ENCODE data around the gene NUP43. TPM values are rescaled to one million over a fixed set of nuclear protein-coding genes. Genes with fewer than 3 reads are reported as not detected.
"Not testable (repeated sequence)": the region's sequence is repeated elsewhere in the genome, so short reads cannot be mapped to it uniquely, and the experiment has no call there.

Gene NUP43, protein sequence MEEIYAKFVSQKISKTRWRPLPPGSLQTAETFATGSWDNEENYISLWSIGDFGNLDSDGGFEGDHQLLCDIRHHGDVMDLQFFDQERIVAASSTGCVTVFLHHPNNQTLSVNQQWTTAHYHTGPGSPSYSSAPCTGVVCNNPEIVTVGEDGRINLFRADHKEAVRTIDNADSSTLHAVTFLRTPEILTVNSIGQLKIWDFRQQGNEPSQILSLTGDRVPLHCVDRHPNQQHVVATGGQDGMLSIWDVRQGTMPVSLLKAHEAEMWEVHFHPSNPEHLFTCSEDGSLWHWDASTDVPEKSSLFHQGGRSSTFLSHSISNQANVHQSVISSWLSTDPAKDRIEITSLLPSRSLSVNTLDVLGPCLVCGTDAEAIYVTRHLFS
- total RNA-seq (2014; rRNA removed; shearing (Covaris generic)) = 30.5 and 33.8 TPM in 2 replicates

DNA sequence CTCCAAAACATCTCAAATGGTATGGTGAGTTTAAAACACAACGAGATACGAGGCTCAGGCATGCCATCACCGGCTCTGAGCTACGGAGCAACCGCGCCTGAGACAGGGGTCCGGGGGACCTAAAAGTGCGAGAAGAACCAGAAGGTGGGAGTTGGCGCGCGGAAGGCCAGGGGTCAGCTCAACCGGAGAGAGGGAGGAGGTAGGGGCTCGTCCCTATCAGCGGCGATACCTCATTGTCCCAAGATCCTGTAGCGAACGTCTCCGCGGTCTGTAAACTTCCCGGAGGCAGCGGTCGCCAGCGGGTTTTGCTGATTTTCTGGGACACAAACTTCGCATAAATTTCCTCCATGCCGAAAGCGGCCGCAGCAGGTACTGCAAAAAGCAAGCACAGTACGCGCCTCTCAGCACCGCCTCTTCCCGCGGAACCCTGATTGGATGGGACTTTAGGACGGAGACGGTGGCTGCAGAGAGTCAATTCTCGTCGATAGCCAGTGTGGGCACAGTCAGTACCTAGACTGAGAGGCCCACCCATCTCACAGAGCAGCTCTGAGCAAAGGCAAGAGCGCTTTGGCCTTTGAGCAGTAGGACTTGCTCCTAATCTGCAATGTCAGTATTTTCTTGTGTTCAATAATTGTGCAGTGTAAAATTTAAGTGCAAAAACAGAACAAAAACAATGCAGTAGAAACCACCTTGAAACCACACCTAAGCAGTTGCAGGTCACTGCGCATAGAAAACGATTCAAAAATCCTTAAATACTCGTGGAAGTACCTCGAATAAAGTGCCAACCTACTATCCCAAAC is at the start of gene NUP43:
NUP43 (minus strand) TSS at position 383 of the 800 bp plus-strand sequence; CDS start at position 349, 34 bp downstream.
- in situ Hi-C loops (cut with HindIII; ENCODE audit: low sequenced_read_pairs) = no loop called here
- DNase-seq (ENCODE audit: low spot score) = peak; percentile 95

DNA sequence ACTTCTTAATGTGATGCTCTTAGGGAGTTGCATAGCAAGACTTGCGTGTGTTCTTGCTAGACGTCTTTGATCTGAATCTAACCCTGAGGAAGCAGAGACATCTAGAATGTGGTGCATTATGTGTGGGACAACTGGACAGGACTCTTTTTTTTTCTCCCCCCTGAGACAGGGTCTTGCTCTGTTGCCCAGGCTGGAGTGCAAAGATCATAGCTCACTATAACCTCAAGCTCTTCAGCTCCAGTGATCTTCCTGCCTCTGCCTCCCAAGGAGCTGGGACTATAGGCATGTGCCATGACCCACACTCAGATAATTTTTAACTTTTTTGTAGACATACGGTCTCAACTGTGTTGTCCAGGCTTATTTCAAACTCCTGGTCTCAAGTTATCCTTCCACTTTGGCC is 37.2 kb upstream of the NUP43 start:
- in situ Hi-C loops (cut with HindIII; ENCODE audit: low sequenced_read_pairs) = no loop called here
- no peak for DNase-seq (ENCODE audit: low spot score)

DNA sequence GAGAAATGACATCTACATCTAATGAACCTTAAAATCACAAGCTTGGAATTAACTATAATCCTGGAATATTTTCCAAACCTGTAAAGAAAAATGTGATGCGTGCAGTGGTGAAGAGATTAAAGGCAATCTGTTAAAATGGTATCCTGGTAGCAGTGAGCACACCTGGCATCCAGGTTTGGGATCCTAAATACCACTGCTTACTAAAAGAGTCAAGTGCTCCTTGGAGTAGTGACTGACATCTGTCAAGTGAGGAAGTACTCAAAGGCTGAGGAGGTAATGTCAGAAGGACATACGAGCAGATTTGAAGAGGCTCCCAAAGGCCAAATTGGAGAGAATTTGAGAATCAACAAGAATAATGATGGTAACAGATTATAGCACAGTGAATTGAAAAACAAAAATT is 36.0 kb upstream of the NUP43 start:
- in situ Hi-C loops (cut with HindIII; ENCODE audit: low sequenced_read_pairs) = no loop called here
- DNase-seq (ENCODE audit: low spot score) = no peak

DNA sequence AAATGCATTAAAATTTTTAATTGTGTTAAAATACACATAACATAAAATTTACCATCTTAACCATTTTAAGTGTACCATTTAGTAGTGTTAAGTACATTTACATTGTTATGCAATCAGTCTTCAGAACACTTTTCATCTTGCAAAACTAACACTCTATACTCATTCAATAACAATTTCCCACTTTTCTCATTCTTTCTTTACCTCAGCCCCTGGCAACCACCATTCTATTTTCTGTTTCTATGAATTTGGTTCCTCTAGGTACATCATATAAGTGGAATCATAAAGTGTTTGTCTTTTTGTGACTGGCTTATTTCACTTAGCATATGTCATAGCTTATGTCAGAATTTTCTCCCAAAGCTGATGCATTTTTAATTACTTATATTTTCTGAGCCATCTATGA is 35.4 kb upstream of the NUP43 start:
- in situ Hi-C loops (cut with HindIII; ENCODE audit: low sequenced_read_pairs) = no loop called here
- no peak for DNase-seq (ENCODE audit: low spot score)

DNA sequence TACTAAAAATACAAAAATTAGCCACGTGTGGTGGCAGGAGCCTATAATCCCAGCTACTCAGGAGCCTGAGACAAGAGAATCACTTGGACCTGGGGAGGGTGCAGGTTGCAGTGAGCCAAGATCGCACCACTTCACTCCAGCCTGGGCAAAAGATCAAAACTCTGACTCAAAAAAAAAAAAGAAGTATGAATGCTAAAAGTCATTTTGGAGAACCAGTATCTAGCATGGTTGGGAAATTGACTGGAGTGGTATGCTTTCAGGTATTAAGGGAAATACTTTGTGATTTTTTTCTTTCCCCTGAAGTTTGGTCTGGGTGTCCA is 33.3 kb upstream of the NUP43 start:
- DNase-seq (ENCODE audit: low spot score) = no peak
- in situ Hi-C loops (cut with HindIII; ENCODE audit: low sequenced_read_pairs) = no loop called here

DNA sequence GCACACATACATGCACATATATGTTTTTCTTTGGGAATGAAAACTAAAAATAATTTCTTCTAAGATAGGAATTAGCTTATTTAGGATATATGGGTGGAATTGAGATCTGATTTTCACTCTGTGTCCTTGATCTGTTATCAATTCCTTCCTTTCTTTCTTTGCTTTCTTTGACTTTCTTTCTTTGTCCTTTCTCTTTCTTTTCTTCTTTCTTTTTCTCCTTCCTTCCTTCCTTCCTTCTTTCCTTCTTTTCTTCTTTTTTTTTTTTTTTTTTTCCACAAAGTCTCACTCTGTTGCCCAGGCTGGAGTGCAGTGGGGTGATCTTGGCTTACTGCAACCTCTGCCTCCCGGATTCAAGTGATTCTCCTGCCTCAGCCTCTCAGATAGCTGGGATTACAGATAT is 31.3 kb upstream of the NUP43 start:
- in situ Hi-C loops (cut with HindIII; ENCODE audit: low sequenced_read_pairs) = no loop called here
- DNase-seq (ENCODE audit: low spot score) = no peak

DNA sequence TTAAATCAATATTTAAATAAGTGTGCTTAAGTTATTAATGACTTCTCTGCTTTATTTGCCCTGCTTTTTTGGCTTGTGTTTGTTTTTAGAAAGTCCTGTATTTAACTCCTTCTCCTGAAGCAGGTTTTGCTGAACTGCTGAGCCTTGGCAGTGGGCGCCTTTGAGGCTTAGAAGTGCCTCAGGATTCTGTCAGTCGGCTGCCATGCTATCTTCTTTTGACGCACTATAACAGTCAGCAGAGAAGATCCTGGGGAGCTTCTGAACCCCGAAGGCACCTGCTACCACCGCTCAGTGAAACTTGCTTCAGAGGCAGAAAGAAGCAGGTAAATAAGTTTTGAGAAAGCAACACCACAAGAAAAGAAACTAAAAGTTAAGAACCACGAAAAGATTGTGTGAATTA is 25.6 kb upstream of the NUP43 start:
- no peak for DNase-seq (ENCODE audit: low spot score)
- in situ Hi-C loops (cut with HindIII; ENCODE audit: low sequenced_read_pairs) = no loop called here

DNA sequence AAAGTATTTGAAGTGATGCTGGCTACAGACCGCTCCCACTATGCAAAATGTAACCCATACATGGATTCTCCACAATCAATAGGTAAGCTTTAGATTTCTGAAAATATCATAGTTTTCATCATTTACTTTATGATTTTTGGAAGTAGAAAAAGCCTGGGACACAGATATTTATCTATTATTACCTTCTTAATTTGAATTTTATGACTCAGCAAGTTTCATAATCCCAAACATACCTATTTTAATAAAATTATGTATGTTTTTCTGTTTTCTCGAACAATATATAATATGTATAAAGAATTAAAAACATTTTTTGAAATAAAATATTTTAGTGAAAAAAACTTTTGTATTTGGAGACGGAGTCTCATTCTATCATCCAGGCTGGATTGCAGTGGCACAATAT is 24.9 kb upstream of the NUP43 start:
- no peak for DNase-seq (ENCODE audit: low spot score)
- in situ Hi-C loops (cut with HindIII; ENCODE audit: low sequenced_read_pairs) = no loop called here

DNA sequence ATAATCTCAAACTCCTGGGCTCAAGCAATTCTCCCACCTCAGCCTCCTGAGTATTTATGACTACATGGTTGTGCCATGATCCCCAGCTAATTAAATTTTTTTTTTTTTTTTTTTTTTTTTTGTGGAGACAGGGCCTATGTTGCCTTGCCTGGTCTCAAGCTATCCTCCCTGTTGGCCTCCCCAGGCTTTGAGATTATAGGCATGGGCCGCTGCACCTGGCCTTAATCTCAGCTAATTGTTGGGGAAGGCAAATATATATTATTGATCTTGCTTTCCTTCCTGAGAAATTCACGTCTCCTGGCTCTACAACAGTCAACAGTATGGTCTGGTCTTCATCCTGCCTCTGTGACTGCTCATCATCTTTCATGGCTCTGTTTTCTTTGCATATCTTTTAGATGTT is 23.3 kb upstream of the NUP43 start:
- in situ Hi-C loops (cut with HindIII; ENCODE audit: low sequenced_read_pairs) = no loop called here

DNA sequence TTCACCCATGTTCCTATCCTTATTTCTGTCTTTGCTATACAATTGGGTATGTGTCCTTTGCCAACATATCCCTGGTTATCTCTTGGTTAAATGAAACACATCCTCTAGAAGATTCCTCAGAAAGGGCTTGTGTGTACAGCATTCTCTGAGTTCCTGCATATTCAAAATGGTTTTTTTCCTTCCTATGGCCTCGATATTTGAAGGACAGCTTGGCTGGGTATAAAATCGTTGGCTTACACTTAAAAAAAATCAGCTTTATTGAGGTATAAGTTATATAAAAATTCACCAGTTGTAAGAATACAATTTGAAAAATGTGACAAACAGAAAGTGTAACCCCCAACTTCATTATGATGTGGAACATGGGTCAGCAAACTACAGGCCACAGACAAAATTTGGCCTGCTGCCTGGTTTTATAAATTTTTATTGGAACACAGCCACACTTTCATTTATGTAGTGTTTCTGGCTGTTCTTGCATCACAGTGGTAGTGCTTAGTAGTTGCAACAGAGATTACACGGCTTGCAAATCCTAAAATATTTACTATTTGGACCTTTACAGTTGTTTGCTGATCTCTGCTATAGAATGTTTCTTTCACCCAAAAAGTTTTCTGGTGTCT is 19.9 kb upstream of the NUP43 start:
- DNase-seq (ENCODE audit: low spot score) = no peak
- in situ Hi-C loops (cut with HindIII; ENCODE audit: low sequenced_read_pairs) = no loop called here

More for the DNA sequence above, 23.3 kb upstream of the NUP43 start:
- no peak for DNase-seq (ENCODE audit: low spot score)

DNA sequence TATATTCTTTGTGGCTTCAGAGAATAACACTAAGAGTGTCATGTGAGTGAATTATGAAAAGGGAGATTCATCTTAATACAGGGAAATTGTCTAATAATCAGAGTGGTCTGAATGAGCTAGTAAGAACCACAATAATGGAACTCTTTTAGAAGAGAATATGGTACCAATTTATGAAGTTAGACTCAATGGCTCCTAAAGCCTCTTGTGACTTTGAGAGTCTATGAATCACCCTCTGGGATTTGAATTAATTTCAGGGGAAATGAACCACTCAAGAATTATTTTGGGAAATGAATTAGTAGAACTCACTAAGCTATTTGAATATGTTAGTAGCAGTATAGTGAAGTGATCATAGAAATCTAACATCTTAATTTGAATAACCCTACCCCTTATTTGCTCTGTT is 17.5 kb upstream of the NUP43 start:
- in situ Hi-C loops (cut with HindIII; ENCODE audit: low sequenced_read_pairs) = no loop called here
- no peak for DNase-seq (ENCODE audit: low spot score)

DNA sequence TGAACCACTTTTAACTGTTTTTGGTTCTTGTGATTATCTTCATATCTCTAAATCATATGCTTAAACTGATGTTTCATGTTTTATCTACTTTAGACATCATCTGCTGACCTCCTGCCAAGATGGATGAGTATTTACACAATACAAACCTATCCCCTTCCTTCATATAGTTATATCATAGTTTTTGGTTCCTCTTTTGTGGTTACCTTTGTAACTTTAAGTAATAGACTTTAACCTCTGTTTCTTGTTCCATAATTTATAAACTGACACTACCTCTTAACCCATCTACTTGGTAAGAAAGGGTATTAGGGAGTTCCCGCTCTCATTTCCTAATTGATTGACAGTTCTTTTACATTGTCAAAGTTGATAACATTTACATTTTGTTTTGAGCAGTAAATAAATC is 15.1 kb upstream of the NUP43 start:
- DNase-seq (ENCODE audit: low spot score) = no peak
- in situ Hi-C loops (cut with HindIII; ENCODE audit: low sequenced_read_pairs) = no loop called here

DNA sequence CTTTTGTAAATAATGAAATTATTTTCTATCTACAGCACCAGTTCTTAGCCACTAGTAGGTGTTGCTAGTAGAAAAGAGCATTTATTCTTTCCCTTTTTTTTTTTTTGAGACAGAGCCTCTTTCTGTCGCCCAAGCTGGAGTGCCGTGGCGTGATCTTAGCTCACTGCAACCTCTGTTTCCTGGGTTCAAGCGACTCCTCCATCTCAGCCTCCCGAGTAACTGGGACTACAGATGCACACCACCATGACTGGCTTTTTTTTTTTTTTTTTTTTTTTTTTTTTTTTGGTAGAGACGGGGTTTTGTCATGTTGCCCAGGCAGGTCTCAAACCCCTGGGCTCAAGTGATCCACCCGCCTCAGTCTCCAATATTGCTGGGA is 9.9 kb upstream of the NUP43 start:
- no peak for DNase-seq (ENCODE audit: low spot score)
- in situ Hi-C loops (cut with HindIII; ENCODE audit: low sequenced_read_pairs) = no loop called here

DNA sequence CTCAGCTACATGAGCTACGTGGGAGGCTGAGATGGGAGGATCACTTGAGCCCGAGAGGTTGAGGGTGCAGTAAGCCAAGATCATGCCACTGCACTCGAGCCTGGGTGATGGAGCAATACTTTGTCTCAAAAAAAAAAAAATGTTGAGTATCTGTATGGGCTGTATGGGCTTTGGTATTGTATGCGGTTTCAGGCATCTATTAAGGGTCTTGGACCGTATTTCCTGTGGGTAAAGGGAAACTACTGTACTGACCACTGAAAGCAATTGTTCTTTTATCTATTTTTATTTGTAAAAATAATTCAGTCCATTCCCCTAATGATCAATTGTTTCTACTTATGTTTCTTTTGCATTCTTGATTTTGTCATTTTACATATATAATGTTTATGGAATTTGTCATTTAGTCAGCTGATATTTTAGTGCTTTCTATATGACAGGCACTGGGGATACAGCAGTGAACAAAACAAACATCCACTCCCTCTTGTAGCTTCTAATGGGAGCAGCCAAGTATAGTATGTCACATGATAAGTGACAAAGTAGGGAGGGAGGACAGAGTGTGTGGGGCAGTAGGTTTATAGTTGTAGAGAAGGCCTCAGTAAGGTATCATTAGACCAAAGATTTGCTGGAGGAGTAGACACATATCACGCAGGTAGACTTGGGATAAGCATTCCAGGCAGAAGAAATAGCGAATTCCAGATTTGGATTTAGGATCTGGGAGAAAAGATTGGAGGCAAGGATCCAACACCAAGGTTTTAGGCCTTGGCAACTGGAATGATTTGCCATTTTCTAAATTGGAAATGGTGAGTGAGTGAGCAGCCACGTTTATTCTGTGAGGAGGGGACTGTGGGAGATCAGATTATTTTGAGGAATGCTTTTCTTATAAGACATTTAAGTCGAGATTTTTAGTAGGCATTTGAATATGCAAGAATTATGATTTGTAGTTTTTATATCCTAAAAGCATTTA is 9.3 kb upstream of the NUP43 start:
- DNase-seq (ENCODE audit: low spot score) = peak; percentile 15
- in situ Hi-C loops (cut with HindIII; ENCODE audit: low sequenced_read_pairs) = no loop called here

DNA sequence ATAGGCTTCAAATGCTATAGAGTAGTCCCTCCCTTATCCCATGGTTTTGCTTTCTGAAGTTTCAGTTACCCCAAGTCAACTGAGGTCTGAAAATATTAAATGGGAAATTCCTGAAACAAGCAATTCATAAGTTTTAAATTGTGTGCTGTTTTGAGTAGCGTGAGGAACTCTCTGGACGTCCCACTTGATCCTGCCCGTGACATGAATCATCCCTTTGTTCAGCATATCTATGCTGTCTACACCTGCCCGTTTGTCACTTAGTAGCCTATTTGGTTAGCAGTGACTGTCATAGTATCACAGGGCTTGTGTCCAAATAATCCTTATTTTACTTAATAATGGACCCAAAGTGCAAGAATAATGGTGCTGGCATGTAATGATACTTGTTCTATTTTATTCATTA is 8.2 kb upstream of the NUP43 start:
- DNase-seq (ENCODE audit: low spot score) = no peak
- in situ Hi-C loops (cut with HindIII; ENCODE audit: low sequenced_read_pairs) = no loop called here

DNA sequence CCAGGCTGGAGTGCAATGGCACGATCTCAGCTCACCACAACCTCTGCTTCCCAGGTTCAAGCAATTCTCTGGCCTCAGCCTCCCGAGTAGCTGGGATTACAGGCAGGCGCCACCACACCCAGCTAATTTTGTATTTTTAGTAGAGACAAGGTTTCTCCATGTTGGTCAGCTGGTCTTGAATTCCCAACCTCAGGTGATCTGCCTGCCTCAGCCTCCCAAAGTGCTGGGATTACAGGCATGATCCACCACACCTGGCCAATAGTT is 7.0 kb upstream of the NUP43 start:
- in situ Hi-C loops (cut with HindIII; ENCODE audit: low sequenced_read_pairs); DNase-seq (ENCODE audit: low spot score): not testable (repeated sequence)

DNA sequence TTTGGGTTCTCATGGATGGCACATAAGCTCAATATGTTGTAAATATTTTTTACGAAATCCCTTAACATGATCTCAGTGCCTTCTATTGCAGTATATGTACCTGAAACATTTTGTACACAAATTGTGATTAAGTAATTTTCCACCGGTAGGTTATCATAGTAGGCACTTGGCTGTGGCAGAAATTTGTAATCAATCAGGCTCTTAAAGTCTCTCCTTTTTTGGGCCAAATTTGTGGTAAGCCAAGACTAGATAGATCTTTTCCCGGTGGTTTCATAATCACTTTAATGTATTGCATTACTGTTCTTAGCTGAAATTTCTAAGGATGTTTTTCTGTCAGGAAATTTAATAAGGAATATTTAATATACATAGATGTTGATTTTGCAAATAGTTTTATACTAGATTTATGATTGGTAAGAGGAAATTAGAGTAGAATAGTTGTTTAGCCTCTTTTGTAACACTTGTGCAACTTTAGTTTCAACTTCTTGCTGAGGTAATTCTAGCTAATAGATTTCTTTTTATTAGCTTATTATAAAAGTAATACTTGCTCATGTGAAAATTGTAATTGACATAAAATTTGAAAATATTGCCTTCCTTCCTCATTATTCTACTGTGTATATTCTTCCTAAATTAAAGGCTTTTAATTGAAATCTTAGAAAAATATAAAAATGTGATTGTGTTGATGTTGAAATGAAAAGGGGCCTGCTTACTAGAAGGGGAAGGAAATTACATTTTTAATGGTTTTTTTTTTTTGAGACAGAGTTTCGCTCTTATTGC is 6.5 kb upstream of the NUP43 start:
- in situ Hi-C loops (cut with HindIII; ENCODE audit: low sequenced_read_pairs) = no loop called here
- DNase-seq (ENCODE audit: low spot score) = no peak

DNA sequence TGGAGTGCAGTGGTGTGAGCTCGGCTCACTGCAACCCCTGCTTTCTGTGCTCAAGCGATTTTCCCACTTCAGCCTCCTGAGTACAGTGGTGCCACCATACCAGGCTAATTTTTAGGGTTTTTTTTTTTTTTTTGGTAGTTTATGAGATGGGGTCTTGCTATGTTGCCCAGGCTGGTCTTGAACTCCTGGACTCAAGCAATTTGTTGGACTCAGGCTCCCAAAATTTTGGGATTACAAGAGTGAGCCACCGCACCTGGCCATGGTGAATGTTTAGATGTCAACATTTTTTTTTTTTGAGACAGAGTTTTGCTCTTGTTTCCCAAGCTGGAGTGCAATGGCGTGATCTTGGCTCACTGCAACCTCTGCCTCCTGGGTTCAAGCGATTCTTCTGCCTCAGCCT is 5.6 kb upstream of the NUP43 start:
- DNase-seq (ENCODE audit: low spot score); in situ Hi-C loops (cut with HindIII; ENCODE audit: low sequenced_read_pairs): not testable (repeated sequence)

DNA sequence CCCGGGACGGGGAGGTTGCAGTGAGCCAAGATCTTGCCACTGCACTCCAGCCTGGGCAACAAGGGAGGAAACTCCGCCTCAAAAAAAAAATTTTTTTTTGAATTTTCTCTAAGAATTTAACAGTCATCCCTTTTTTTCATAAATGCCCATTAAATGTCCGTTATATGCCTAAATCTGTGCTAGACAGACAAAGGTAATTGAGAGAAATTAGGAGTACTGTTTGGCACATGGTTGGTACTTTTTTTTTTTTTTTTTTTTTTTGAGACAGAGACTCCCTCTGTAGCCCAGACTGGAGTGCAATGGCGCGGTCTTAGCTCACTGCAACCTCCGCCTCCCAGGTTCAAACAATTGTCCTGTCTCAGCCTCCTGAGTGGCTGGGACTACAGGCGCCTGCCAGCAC is 4.9 kb upstream of the NUP43 start:
- DNase-seq (ENCODE audit: low spot score) = no peak
- in situ Hi-C loops (cut with HindIII; ENCODE audit: low sequenced_read_pairs) = no loop called here
